MM.1S (cell line): ENCODE results near the gene CCDC126.

Experiments
- DNase-seq: peaks from one replicate; pipeline ENCODE4 v3.0.0-alpha.2; 2015
- H2AFZ ChIP-seq: fragments of 300-600 bp; sonication (generic); 2 replicates; pipeline ENCODE4 v1.6.0; 2016; ENCODE audit warnings: antibody characterized with exemption, low read length
- H3F3A ChIP-seq: fragments of 300-600 bp; sonication (generic); 2 replicates; pipeline ENCODE4 v1.6.1; 2016; ENCODE audit warnings: mild to moderate bottlenecking, antibody characterized with exemption, low read length, moderate library complexity, mixed read lengths; ENCODE audit not compliant: insufficient read depth
- H3K27ac ChIP-seq: fragments of 300-600 bp; sonication (generic); 2 replicates; pipeline ENCODE4 v1.5.1; 2016; ENCODE audit warnings: mild to moderate bottlenecking, low read length
- H3K27me3 ChIP-seq: fragments of 300-600 bp; sonication (generic); replicated peaks from 2 replicates; pipeline ENCODE4 v1.6.0; 2016; ENCODE audit warnings: low read length; ENCODE audit not compliant: insufficient read depth
- H3K36me3 ChIP-seq: fragments of 300-600 bp; sonication (generic); replicated peaks from 2 replicates; pipeline ENCODE4 v1.6.1; 2016; ENCODE audit warnings: mild to moderate bottlenecking, low read length, mixed read lengths; ENCODE audit not compliant: insufficient read depth
- H3K4me1 ChIP-seq: fragments of 300-600 bp; sonication (generic); 2 replicates; pipeline ENCODE4 v1.6.1; 2016; ENCODE audit warnings: low read length, mixed read lengths
- H3K4me2 ChIP-seq: fragments of 300-600 bp; sonication (generic); 2 replicates; pipeline ENCODE4 v1.6.0; 2016; ENCODE audit warnings: low read depth, low read length
- H3K4me3 ChIP-seq: fragments of 300-600 bp; sonication (generic); 2 replicates; pipeline ENCODE4 v1.5.1; 2016; ENCODE audit warnings: low read length, mixed read lengths
- H3K79me2 ChIP-seq: fragments of 300-600 bp; sonication (generic); 2 replicates; pipeline ENCODE4 v1.6.1; 2016; ENCODE audit warnings: mixed run types, low read length, mixed read lengths
- H3K9ac ChIP-seq: fragments of 300-600 bp; sonication (generic); 2 replicates; pipeline ENCODE4 v1.6.1; 2016; ENCODE audit warnings: low read length, mixed read lengths
- H3K9me2 ChIP-seq: fragments of 300-600 bp; sonication (generic); replicated peaks from 2 replicates; pipeline ENCODE4 v1.6.1; 2016; ENCODE audit warnings: mild to moderate bottlenecking, low read length, mixed read lengths; ENCODE audit not compliant: insufficient read depth
- H3K9me3 ChIP-seq: fragments of 300-600 bp; sonication (generic); replicated peaks from 2 replicates; pipeline ENCODE4 v1.6.1; 2016; ENCODE audit warnings: mild to moderate bottlenecking, low read length, mixed read lengths; ENCODE audit not compliant: insufficient read depth
- H4K20me1 ChIP-seq: fragments of 300-600 bp; sonication (generic); 2 replicates; pipeline ENCODE4 v1.6.1; 2016; ENCODE audit warnings: mild to moderate bottlenecking, low read length, moderate library complexity, mixed read lengths; ENCODE audit not compliant: insufficient read depth
- CTCF ChIP-seq: fragments of 300-600 bp; sonication (generic); IDR thresholded peaks from 2 replicates; pipeline ENCODE4 v1.5.1; 2016; ENCODE audit warnings: antibody characterized with exemption, low read length, mixed read lengths
- EZH2 ChIP-seq: fragments of 300-600 bp; sonication (generic); optimal IDR thresholded peaks from 2 replicates; pipeline ENCODE3; 2017; ENCODE audit warnings: low read depth, mild to moderate bottlenecking, antibody characterized with exemption, low read length, mixed read lengths
- EZH2phosphoT487 ChIP-seq: fragments of 300-600 bp; sonication (generic); IDR thresholded peaks from 2 replicates; pipeline ENCODE4 v1.6.1; 2018; ENCODE audit warnings: antibody characterized with exemption, low read length

Gene CCDC126

GRCh38 chr7:23622506-23622925 lies 25.3 kb downstream of the CCDC126 start:
- Histone ChIP-seq H2AFZ (no peak overlapping the region), H4K20me1 (no peaks in the 10 kb centered on the region), H3K4me1 (no peaks in the 10 kb centered on the region), H3K4me3 (no peak overlapping the region), H3K9me2 (no peaks in the 10 kb centered on the region), H3K36me3 (no peaks in the 10 kb centered on the region), H3K9ac (no peak overlapping the region), H3F3A (no peaks in the 10 kb centered on the region), H3K4me2 (no peak overlapping the region), H3K27ac (no peak overlapping the region), H3K79me2 (no peaks in the 10 kb centered on the region), H3K9me3 (no peaks in the 10 kb centered on the region), H3K27me3 (no peaks in the 10 kb centered on the region)
- DNase-seq: no peak
- TF ChIP-seq EZH2phosphoT487: no peak
- no peak for TF ChIP-seq CTCF
- no peak for TF ChIP-seq EZH2

GRCh38 chr7:23628370-23628769 lies 31.2 kb downstream of the CCDC126 start:
- no peak overlapping the region for H2AFZ ChIP-seq
- TF ChIP-seq EZH2 (no peak), EZH2phosphoT487 (no peak), CTCF (no peak)
- no peaks in the 10 kb centered on the region for H4K20me1 ChIP-seq
- H3F3A ChIP-seq: no peaks in the 10 kb centered on the region
- H3K27me3 ChIP-seq: no peaks in the 10 kb centered on the region
- H3K9ac ChIP-seq: no peak overlapping the region
- no peak overlapping the region for H3K4me2 ChIP-seq
- DNase-seq: no peak
- no peak overlapping the region for H3K4me3 ChIP-seq
- H3K36me3 ChIP-seq: no peaks in the 10 kb centered on the region
- H3K9me3 ChIP-seq: no peaks in the 10 kb centered on the region
- no peaks in the 10 kb centered on the region for H3K79me2 ChIP-seq
- H3K9me2 ChIP-seq: no peaks in the 10 kb centered on the region
- H3K27ac ChIP-seq: no peak overlapping the region
- no peaks in the 10 kb centered on the region for H3K4me1 ChIP-seq

GRCh38 chr7:23633417-23633816 lies 36.2 kb downstream of the CCDC126 start:
- H3K4me1 ChIP-seq: no peaks in the 10 kb centered on the region
- no peaks in the 10 kb centered on the region for H3K9me2 ChIP-seq
- no peaks in the 10 kb centered on the region for H3K36me3 ChIP-seq
- H2AFZ ChIP-seq: no peak overlapping the region
- TF ChIP-seq EZH2phosphoT487 (no peak), CTCF (no peak), EZH2 (no peak)
- no peak overlapping the region for H3K4me3 ChIP-seq
- H3F3A ChIP-seq: no peaks in the 10 kb centered on the region
- DNase-seq: no peak
- no peak overlapping the region for H3K9ac ChIP-seq
- no peaks in the 10 kb centered on the region for H4K20me1 ChIP-seq
- H3K4me2 ChIP-seq: no peak overlapping the region
- no peaks in the 10 kb centered on the region for H3K9me3 ChIP-seq
- no peak overlapping the region for H3K27ac ChIP-seq
- H3K27me3 ChIP-seq: no peaks in the 10 kb centered on the region
- no peaks in the 10 kb centered on the region for H3K79me2 ChIP-seq
